HCT116 (cell line): ENCODE results near the gene LYSMD4. TPM values are rescaled to one million over a fixed set of nuclear protein-coding genes. Genes with fewer than 3 reads are reported as not detected.

Experiments used
- ATAC-seq: fragments of 200-7000 bp; cut with Tn5 transposase; 2 replicates; pipeline ENCODE4 v1.9.1; 2020; ENCODE audit warnings: mild to moderate bottlenecking, moderate library complexity
- BruUV-seq: library from RNA; stranded (reverse); fragments of 400-500 nt; replicated peaks from 2 replicates; lab custom pipeline; 2021; lab: Mats Ljungman, UMichigan
- CTCF ChIA-PET: fragments of 300-600 bp; sonication (Branson Sonifier 250); formaldehyde crosslinking; loops from one replicate; lab custom pipeline; 2021; ENCODE audit warnings: antibody characterized with exemption; lab: Charles Lee
- POLR2A ChIA-PET: fragments of 300-600, 350-600 bp; sonication (Branson Sonifier 250); formaldehyde crosslinking; loops from one replicate; lab custom pipeline; 2021; ENCODE audit warnings: antibody characterized with exemption; lab: Charles Lee
- RAD21 ChIA-PET, 2 experiments: fragments of 300-600 bp; sonication (Branson Sonifier 250); formaldehyde crosslinking; loops; one replicate each; lab custom pipeline; 2023; ENCODE audit warnings: low total read pairs in 2 of 2; ENCODE audit not compliant: uncharacterized antibody in 2 of 2, unreplicated experiment in 2 of 2, low non-redundant PET in 1 of 2; lab: Charles Lee
- DNase-seq: peaks from one replicate; pipeline ENCODE4 v3.0.0-alpha.2; 2010; ENCODE audit warnings: low read depth, low spot score
- H2AFZ ChIP-seq: fragments of 200-600 bp; shearing (Covaris generic), sonication (generic); 2 replicates; pipeline ENCODE4 v1.6.1; 2017; ENCODE audit warnings: low read depth, mixed run types, mixed read lengths, antibody characterized with exemption, low read length; ENCODE audit not compliant: poor library complexity, severe bottlenecking
- H3K27ac ChIP-seq: 2 replicates; pipeline ENCODE4 v1.5.1; 2012; ENCODE audit warnings: low read depth, low read length
- H3K27me3 ChIP-seq: fragments of 200-600 bp; sonication (generic); 2 replicates; pipeline ENCODE4 v1.6.1; 2016; ENCODE audit warnings: mixed run types, low read length, mixed read lengths; ENCODE audit not compliant: insufficient read depth
- H3K36me3 ChIP-seq, 2 experiments: fragments of 200-500 bp in 1 of 2; fragments of 200-600 bp in 1 of 2; sonication (Bioruptor generic) in 1 of 2; sonication (generic) in 1 of 2; 2 replicates each; pipeline versions ENCODE4 v1.5.1 to v1.6.1; 2014 to 2016; ENCODE audit warnings: low read length in 2 of 2, inconsistent platforms in 1 of 2, mixed read lengths in 1 of 2, mixed run types in 1 of 2; ENCODE audit not compliant: insufficient read depth in 2 of 2, control insufficient read depth in 1 of 2
- H3K4me1 ChIP-seq, 2 experiments: fragments of 200-600 bp in 1 of 2; sonication (generic) in 1 of 2; 2 replicates each; pipeline versions ENCODE4 v1.5.1 to v1.6.1; 2012 to 2017; ENCODE audit warnings: low read length in 2 of 2, inconsistent platforms in 1 of 2, mild to moderate bottlenecking in 1 of 2, mixed read lengths in 1 of 2, mixed run types in 1 of 2, moderate library complexity in 1 of 2; ENCODE audit not compliant: insufficient read depth in 2 of 2, control insufficient read depth in 1 of 2
- H3K4me2 ChIP-seq: fragments of 200-600 bp; sonication (generic); 2 replicates; pipeline ENCODE4 v1.6.1; 2017; ENCODE audit warnings: mixed run types, low read length, mixed read lengths
- H3K4me3 ChIP-seq, 2 experiments: fragments of 200-600 bp in 1 of 2; sonication (generic) in 1 of 2; replicated peaks in 1 of 2; 2 replicates each; pipeline ENCODE4 v1.5.1; 2011 to 2016; ENCODE audit warnings: low read length in 2 of 2, control low read depth in 1 of 2, low read depth in 1 of 2, mild to moderate bottlenecking in 1 of 2, mixed read lengths in 1 of 2, mixed run types in 1 of 2
- H3K79me2 ChIP-seq: fragments of 200-600 bp; sonication (generic); 2 replicates; pipeline ENCODE4 v1.6.1; 2017; ENCODE audit warnings: mild to moderate bottlenecking, mixed run types, low read length, moderate library complexity, mixed read lengths; ENCODE audit not compliant: insufficient read depth
- H3K9ac ChIP-seq: fragments of 200-600 bp; sonication (generic); 2 replicates; pipeline ENCODE4 v1.6.1; 2016; ENCODE audit warnings: low read length, mixed read lengths
- H3K9me2 ChIP-seq: fragments of 200-600 bp; sonication (generic), shearing (Covaris generic); 2 replicates; pipeline ENCODE4 v1.6.1; 2017; ENCODE audit warnings: mixed run types, mild to moderate bottlenecking, moderate library complexity; ENCODE audit not compliant: insufficient read depth
- H3K9me3 ChIP-seq, 2 experiments: fragments of 200-500 bp in 1 of 2; fragments of 200-600 bp in 1 of 2; sonication (Bioruptor generic) in 1 of 2; sonication (generic) in 1 of 2; 2 replicates each; pipeline ENCODE4 v1.6.1; 2014 to 2017; ENCODE audit warnings: low read length in 2 of 2, mixed read lengths in 2 of 2, inconsistent platforms in 1 of 2, low read depth in 1 of 2, mild to moderate bottlenecking in 1 of 2, mixed run types in 1 of 2, moderate library complexity in 1 of 2; ENCODE audit not compliant: control insufficient read depth in 1 of 2, insufficient read depth in 1 of 2
- H4K20me1 ChIP-seq: fragments of 200-600 bp; sonication (generic), shearing (Covaris generic); 2 replicates; pipeline ENCODE4 v1.6.1; 2017; ENCODE audit warnings: mixed run types, mild to moderate bottlenecking, moderate library complexity; ENCODE audit not compliant: insufficient read depth
- EZH2 ChIP-seq: fragments of 200-600 bp; sonication (generic); IDR thresholded peaks from 2 replicates; pipeline ENCODE4 v1.6.1; 2017; ENCODE audit warnings: antibody characterized with exemption, mixed run types
- JUND ChIP-seq: IDR thresholded peaks from 2 replicates; pipeline ENCODE4 v1.6.1; 2012
- RAD21 ChIP-seq: IDR thresholded peaks from 2 replicates; pipeline ENCODE4 v1.6.1; 2012; ENCODE audit warnings: low read depth, mild to moderate bottlenecking
- SIN3A ChIP-seq: IDR thresholded peaks from 2 replicates; pipeline ENCODE4 v1.6.1; 2012; ENCODE audit warnings: low read depth
- SRF ChIP-seq: IDR thresholded peaks from 2 replicates; pipeline ENCODE4 v1.6.1; 2012; ENCODE audit warnings: low read depth
- TCF7L2 ChIP-seq: IDR thresholded peaks from 2 replicates; pipeline ENCODE4 v1.7.0; 2011; ENCODE audit warnings: borderline replicate concordance, inconsistent platforms; ENCODE audit not compliant: insufficient read depth, insufficient read length; ENCODE audit errors: extremely low read depth
- YY1 ChIP-seq: IDR thresholded peaks from 2 replicates; pipeline ENCODE4 v1.6.1; 2011; ENCODE audit warnings: low read length, low read depth, moderate library complexity, mild to moderate bottlenecking; ENCODE audit not compliant: insufficient replicate concordance; ENCODE audit errors: extremely low read depth
- ZBTB33 ChIP-seq: IDR thresholded peaks from 2 replicates; pipeline ENCODE4 v1.6.1; 2011; ENCODE audit warnings: mild to moderate bottlenecking, low read length, moderate library complexity; ENCODE audit not compliant: insufficient replicate concordance; ENCODE audit errors: extremely low read depth
- ZFX ChIP-seq: fragments of 450-650 bp; IDR thresholded peaks from 2 replicates; pipeline ENCODE4 v1.6.1; 2017
- intact Hi-C: fragments of 100-400 bp; cut with micrococcal nuclease; formaldehyde crosslinking; loops from 2 replicates; pipeline ENCODE4 v1.10.0; 2022
- total RNA-seq: library from RNA; stranded (reverse); gene quantifications from one replicate; pipeline ENCODE4 v1.2.1, GENCODE V29; 2021; ENCODE audit not compliant: unreplicated experiment
- TF ChIP-seq, protein P1 (sequence below), 3 experiments: fragments of 200-600 bp in 1 of 3; sonication (generic) in 1 of 3; IDR thresholded peaks in 2 of 3; conservative IDR thresholded peaks in 1 of 3; 2 replicates each; pipeline ENCODE4 v1.5.1; 2012 to 2017; ENCODE audit warnings: low read depth in 2 of 3, low read length in 2 of 3, antibody characterized with exemption in 1 of 3, borderline replicate concordance in 1 of 3, control low read depth in 1 of 3, mild to moderate bottlenecking in 1 of 3, mixed read lengths in 1 of 3, mixed run types in 1 of 3, moderate library complexity in 1 of 3; ENCODE audit not compliant: insufficient read depth in 1 of 3
- TF ChIP-seq, protein P2 (sequence below): IDR thresholded peaks from 2 replicates; pipeline ENCODE4 v1.6.1; 2012

LYSMD4 gene
- total RNA-seq, 1 experiment from 2014 or later, result 8.6 TPM

DNA sequence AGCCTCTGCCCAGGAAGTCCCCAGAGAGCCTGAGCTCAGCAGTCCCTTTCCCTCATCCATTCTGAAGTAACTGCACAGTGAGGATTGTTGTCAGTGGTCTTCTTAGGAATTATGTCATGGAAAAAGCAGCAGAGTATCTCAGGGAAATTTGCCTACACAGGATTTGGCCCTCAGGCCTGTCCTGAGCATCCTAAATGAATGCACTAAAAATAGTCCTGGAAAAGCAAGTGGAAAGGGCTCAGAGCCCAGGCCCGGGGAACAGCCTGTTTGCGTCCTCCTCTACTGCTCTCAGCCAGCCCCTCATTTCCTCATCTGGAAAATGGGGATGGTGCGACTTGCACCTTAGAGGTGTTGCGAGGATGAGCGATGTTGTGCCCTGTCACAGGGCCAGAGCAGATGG lies 21.6 kb downstream of the LYSMD4 start:
- no peak overlapping the region for H3K27ac ChIP-seq
- ChIA-PET CTCF (no interaction called here), RAD21 (no interaction called here), POLR2A (no interaction called here)
- intact Hi-C loops, result no loop called here
- H4K20me1 ChIP-seq, result no peaks in the 10 kb centered on the region
- H2AFZ ChIP-seq, result no peak overlapping the region
- H3K79me2 ChIP-seq, result no peaks in the 10 kb centered on the region; the same call in 1 of the 2 replicates
- no peak overlapping the region for H3K4me3 ChIP-seq
- no peak overlapping the region for H3K9ac ChIP-seq
- no peak overlapping the region for H3K4me2 ChIP-seq
- no peaks in the 10 kb centered on the region for H3K27me3 ChIP-seq
- DNase-seq, result no peak
- H3K9me2 ChIP-seq, result no peaks in the 10 kb centered on the region
- no peak for TF ChIP-seq TCF7L2
- no peak for TF ChIP-seq RAD21
- TF ChIP-seq JUND, result no peak
- no peak for TF ChIP-seq ZFX
- TF ChIP-seq, protein P1, sequence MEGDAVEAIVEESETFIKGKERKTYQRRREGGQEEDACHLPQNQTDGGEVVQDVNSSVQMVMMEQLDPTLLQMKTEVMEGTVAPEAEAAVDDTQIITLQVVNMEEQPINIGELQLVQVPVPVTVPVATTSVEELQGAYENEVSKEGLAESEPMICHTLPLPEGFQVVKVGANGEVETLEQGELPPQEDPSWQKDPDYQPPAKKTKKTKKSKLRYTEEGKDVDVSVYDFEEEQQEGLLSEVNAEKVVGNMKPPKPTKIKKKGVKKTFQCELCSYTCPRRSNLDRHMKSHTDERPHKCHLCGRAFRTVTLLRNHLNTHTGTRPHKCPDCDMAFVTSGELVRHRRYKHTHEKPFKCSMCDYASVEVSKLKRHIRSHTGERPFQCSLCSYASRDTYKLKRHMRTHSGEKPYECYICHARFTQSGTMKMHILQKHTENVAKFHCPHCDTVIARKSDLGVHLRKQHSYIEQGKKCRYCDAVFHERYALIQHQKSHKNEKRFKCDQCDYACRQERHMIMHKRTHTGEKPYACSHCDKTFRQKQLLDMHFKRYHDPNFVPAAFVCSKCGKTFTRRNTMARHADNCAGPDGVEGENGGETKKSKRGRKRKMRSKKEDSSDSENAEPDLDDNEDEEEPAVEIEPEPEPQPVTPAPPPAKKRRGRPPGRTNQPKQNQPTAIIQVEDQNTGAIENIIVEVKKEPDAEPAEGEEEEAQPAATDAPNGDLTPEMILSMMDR (IDR thresholded peaks at IDR 0.05 in 2 of 3, conservative IDR thresholded peaks at IDR 0.05 in 1 of 3; ENCODE audit: borderline replicate concordance in 1 of 3, insufficient read depth in 1 of 3, low read depth in 2 of 3, low read length in 2 of 3), result no peak
- TF ChIP-seq YY1, result no peak
- TF ChIP-seq SRF, result no peak
- TF ChIP-seq, protein P2, sequence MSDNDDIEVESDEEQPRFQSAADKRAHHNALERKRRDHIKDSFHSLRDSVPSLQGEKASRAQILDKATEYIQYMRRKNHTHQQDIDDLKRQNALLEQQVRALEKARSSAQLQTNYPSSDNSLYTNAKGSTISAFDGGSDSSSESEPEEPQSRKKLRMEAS, result no peak
- no peak for TF ChIP-seq ZBTB33
- TF ChIP-seq SIN3A, result no peak
- TF ChIP-seq EZH2, result no peak
- H3K9me3 ChIP-seq, result no peaks in the 10 kb centered on the region
- ATAC-seq, result no peak
- H3K36me3 ChIP-seq, result peaks cover 0 to 10% of the 10 kb centered on the region in 2 experiments; a peak in 3 of 4 replicates
- BruUV-seq, result no TSS peak
- peaks cover 12 to 27% of the 10 kb centered on the region in 2 experiments for H3K4me1 ChIP-seq
